Activated CD4-positive, CD25-positive, alpha-beta regulatory T cell treated with anti-CD3 and anti-CD28 coated beads, Interleukin-2, amount 50 U/mL, for 72 hours (primary cell): Measurements from ENCODE around the gene CACNA1B.
"Not testable (repeated sequence)": the region's sequence is repeated elsewhere in the genome, so short reads cannot be mapped to it uniquely, and the experiment has no call there.

Experiments
- DNase-seq: peaks from one replicate; pipeline ENCODE4 v3.0.0; 2021

The CACNA1B gene

DNA sequence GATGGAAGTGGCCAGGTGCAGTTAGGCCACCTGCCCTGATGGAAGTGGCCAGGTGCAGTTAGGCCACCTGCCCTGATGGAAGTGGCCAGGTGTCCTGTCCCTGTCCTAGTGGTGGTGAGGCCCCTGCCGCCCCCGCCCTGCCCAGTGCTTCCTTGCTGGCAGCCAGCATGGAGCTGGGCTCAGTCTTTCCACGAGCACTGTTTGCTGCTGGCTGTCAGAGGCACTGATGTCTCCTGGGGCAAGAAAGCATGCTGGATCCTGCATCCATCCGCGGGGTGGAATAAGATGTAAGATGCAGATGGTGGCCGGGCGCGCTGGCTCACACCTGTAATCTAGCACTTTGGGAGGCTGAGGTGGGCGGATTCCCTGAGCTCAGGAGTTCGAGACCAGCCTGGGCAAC is 141.9 kb downstream of the CACNA1B start:
- not testable (repeated sequence) for DNase-seq

DNA sequence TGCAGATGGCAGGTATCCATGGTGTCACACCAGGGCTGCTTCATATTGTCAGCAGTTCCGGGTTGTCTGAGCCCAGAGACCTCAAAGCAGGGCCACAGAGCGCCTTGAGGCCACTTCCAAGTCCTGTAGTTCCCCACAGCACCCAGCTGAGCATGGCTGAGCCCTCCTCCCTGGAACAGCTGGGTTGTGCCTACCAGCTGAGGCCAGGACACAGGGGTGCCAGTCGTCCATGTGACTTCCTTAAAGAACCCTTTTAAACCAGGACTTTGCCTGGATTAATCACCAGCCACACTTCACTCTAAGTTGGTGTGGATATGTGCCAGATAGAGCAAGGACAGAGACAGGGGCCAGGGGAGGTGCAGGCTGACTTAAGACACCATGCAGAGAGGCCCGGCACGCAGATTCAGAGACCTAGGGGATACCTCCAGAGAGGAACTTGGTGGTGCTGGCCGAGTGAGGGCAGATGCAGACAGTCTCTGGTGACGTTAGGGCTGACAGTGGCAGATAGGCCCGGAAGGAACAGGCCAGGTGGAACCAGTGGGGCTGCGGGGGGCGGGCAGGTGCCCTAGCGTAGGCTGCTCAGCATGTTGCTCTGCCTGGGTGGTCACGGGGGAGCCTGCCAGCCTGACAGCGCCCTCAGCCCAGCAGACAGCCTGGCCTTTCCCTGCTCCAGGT is 142.7 kb downstream of the CACNA1B start:
- DNase-seq = no peak

- no peak for DNase-seq
Measured at GRCh38 chr9:138020795-138021182, 143.2 kb downstream of the CACNA1B start.

GRCh38 chr9:138021251-138022056 is 143.9 kb downstream of the CACNA1B start:
- no peak for DNase-seq

DNA sequence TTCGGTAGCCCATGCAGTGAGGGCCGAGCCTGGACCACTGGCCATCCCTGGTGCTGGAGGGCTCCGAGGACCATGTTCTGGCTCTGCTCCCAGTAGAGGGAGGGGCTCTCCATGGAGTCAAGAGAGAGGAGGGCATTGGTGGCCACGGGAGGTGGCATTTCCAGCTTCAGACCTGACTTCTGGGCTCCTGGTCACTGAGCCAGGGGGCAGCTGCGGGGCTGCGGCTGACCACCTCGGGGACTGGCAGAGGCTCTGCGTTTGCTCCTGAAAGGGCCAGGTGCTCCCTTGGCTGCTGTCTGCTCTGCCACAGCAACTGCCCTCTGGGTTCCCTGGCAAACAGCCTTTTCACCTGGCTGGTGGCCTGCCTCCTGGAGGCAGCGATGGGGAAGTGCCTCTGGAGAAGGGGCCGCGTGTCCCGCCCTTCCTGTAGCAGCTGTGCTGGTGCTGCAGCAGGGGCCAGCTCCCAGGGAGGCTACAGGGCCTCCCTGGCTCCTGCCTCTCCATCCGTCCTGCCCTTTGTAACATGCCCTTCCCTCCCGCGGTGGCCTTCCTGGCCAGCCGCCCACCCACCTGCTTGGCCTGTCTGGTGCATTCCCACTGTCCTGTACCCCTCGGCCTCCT is 144.6 kb downstream of the CACNA1B start:
- DNase-seq = no peak

GRCh38 chr9:138022756-138023393 is 145.3 kb downstream of the CACNA1B start:
- no peak for DNase-seq

DNA sequence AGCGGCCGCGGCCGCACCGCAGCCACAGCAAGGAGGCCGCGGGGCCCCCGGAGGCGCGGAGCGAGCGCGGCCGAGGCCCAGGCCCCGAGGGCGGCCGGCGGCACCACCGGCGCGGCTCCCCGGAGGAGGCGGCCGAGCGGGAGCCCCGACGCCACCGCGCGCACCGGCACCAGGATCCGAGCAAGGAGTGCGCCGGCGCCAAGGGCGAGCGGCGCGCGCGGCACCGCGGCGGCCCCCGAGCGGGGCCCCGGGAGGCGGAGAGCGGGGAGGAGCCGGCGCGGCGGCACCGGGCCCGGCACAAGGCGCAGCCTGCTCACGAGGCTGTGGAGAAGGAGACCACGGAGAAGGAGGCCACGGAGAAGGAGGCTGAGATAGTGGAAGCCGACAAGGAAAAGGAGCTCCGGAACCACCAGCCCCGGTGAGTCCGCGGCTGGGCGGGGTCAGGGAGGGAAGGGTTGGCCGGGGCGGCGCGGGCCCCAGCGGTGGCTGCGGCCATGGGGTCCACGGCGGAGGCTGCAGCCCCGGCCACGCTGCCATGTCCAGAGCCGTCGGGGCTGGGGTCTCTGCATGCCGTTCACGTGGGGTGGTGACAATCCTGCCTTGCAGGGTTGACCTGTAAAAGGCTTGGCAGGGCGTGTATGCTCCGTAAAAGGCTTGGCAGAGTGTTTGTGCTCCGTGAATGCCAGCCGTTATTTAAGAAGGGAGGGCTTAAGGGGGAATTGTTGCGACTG is 146.0 kb downstream of the CACNA1B start:
- DNase-seq = no peak

DNA sequence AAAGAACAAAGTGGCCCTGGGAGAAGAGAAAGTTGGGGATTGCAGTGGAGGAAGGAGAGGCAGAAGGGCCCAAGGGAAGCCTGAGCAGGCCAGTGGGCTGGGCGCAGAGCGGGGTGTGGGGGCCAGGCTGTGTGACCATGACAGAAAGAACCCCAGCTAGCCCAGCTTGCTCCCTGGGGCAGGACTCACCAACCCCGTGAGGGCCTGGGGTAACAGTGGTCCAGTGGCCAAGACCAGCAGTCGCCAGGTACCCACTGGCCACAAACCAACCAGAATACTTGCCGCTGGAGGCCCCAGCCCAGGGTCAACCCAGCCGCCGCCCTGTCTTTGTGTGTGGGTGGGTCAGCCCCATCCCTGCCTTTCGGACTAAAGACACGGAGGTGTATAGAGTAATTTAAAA is 146.5 kb downstream of the CACNA1B start:
- no peak for DNase-seq

DNA sequence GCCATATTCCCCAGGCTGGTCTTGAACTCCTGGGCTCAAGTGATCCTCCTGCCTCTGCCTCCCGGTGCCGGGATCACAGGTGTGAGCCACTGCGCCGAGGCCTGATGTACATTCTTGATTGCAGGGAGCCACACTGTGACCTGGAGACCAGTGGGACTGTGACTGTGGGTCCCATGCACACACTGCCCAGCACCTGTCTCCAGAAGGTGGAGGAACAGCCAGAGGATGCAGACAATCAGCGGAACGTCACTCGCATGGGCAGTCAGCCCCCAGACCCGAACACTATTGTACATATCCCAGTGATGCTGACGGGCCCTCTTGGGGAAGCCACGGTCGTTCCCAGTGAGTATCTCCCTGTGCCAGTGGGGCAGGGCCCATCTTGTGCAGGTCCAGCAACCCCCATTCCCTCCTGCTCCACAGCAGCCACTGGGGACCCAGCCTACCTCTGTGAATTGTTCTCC is 147.3 kb downstream of the CACNA1B start:
- no peak for DNase-seq

- DNase-seq = no peak
Measured at GRCh38 chr9:138025417-138025816, 147.8 kb downstream of the CACNA1B start.

- no peak for DNase-seq
Measured at GRCh38 chr9:138025908-138026307, 148.3 kb downstream of the CACNA1B start.

GRCh38 chr9:138028596-138028995 is 151.0 kb downstream of the CACNA1B start:
- peak; percentile 20 for DNase-seq

- DNase-seq = no peak
Measured at GRCh38 chr9:138031186-138031585, 153.6 kb downstream of the CACNA1B start.

DNA sequence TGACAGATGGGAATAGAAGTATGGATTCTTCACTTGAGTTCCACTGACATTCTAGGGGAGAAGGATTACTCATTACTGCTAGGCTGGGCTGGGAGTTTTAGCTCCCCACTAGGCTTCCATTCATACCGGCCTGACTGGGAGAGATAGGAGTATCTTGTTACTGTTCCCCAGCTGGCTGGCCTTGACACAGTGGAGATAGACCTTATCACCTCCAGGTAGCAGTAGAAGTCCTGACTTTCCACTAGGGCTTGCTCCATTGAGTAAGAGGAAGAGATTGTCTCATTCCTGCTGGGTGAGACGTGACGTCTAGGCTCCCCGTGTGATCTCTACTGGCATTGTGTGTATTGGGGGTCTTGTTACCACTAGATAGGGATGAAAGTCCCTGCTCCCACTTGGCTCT is 156.4 kb downstream of the CACNA1B start:
- no peak for DNase-seq

GRCh38 chr9:138037140-138037539 is 159.6 kb downstream of the CACNA1B start:
- no peak for DNase-seq

DNA sequence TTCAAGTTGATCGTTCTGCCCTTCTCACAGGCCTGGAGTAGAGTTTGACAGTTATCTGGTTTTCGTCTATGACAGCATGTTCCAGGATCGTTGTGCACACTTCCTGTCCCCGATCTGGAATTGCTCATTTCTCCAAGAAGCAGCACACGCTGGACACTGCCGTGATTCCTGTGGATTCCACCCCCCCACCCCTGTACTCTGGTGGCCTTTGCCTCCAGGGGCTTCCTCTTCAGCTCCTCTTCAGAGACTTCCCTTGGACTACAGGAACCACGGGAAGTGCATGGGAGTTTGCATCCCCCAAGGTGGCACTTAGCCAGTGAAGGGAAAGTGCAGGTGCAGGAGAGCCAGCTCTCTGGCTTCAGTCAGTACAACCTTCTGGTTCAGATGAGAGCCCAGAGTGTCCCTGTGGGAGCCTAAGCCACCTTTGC is 160.7 kb downstream of the CACNA1B start:
- DNase-seq = no peak

GRCh38 chr9:138040446-138041430 is 163.2 kb downstream of the CACNA1B start:
- DNase-seq = no peak

DNA sequence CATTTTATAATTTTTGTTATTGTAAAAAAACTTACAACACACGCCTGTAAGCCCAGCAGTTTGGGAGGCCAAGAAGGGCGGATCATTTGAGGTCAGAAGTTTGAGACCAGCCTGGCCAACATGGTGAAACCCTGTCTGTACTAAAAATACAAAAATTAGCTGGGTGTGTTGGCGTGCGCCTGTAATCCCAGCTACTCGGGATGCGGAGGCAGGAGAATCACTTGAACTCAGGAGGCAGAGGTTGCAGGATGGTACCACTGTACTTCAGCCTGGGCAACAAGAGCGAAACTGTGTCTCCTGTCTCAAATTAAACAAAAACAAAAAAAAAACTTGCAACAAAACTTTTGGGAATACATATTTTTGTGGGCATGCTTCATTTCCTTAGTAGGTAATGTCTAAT is 164.6 kb downstream of the CACNA1B start:
- no peak for DNase-seq

- DNase-seq = no peak
Measured at GRCh38 chr9:138042640-138043039, 165.1 kb downstream of the CACNA1B start.

DNA sequence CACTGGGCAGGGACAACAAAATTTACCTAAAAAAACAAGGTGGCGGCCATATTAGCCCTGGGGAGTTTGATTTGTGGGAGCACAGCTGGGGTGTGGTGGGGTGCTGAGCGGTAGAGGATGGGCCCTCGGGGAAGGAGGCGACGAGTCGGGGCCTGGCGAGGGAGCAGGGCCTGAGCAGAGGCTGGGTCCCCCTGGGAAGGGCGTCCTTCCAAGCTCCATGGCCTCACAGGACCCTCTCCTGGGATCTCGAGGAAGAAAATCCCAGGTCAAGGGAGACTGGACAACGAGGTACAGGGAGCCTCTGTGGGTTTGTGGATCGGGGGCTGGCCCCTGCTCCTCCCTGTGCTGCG is 165.5 kb downstream of the CACNA1B start:
- no peak for DNase-seq
